Activated T-cell treated with anti-CD3 and anti-CD28 coated beads for 48 hours (primary cell): ENCODE data around the gene NDUFAF7.
"Not testable (repeated sequence)": the region's sequence is repeated elsewhere in the genome, so short reads cannot be mapped to it uniquely, and the experiment has no call there.

ENCODE experiments used
- DNase-seq: peaks from one replicate; pipeline ENCODE4 v3.0.0-alpha.2; 2020; ENCODE audit warnings: low read depth

The NDUFAF7 gene

DNA sequence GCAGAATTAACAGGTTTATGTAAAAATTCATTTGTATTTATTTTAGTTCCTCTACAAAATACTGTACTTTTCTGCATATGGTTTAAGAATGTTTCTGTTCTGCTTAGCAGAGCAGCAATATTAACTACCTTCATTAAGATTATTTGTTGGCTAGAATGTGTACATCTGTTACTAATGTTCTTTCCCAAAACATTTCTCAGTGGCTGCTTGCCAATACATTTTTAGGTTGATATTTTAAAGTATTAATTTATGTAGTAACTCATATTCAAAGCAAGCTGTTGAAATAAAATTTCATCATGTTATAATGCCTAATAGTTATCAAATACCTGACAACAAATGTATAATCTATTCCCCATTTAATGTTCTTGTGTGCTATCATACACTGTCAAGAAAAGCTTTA is 52.9 kb downstream of the NDUFAF7 start:
- no peak for DNase-seq

- no peak for DNase-seq
Measured at GRCh38 chr2:37287966-37288365, 56.5 kb downstream of the NDUFAF7 start.

DNA sequence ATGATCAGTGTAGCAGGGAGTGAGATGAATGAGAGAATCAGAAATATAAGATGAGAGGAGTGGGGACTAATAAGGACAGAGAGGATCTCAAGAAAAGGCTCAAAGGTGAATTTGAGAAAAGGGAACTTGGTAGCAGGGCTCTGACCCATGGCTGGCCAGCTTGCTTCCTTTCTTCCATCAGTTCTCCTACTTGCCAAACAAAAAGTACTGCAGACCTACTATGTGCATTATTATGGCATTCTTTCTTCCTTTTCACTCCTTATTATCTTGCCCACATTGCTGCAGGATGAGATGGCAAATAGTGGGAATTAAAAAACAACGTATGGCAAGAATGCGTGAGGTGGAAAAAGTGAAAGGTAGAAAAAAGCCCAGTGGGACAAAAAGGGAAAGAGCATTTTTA is 60.2 kb downstream of the NDUFAF7 start:
- DNase-seq: no peak

DNA sequence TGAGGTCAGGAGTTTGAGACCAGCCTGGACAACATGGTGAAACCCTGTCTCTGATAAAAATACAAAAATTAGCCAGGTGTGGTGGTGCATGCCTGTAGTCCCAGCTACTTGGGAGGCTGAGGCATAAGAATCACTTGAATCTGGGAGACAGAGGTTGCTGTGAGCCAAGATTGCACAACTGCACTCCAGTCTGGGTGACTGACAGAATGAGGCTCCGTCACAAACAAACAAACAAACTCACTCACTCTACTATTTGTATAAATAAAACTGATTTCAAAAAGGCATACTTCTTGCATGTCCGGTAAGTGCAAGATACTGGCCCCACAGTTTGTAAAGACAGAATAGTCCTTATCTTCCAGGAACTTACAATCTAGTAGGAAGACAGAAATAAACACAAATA is 63.4 kb downstream of the NDUFAF7 start:
- DNase-seq: not testable (repeated sequence)

DNA sequence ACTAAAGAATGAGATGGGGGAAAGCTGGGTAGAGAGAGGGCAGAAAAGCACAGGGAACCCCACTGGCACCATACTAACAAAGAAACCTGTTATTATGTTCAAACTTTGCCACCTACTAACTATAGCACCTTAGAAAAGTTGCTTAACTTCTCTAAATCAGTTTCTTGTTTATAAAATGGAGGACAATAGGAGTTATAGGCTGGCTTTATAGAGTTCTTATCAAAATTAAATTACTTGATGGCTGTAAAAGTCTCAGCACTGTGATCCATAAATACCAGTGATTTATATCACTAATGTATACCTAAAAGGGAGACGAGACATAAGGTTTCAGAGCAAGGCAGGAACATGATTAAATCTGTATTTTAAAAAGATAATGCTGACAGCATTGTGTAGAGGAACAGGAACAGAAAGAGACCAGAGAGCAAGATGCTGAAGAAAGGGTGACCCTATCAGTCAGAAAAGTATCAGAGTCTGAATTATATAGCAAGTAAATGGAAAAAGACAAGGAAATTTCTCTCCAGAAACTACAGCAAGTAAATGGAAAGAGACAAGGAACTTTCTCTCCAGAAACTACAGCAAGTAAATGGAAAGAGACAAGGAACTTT is 64.1 kb downstream of the NDUFAF7 start:
- no peak for DNase-seq

GRCh38 chr2:37297632-37298031 is 66.2 kb downstream of the NDUFAF7 start:
- no peak for DNase-seq
